ENCODE results near the gene PIP4P1. TPM values are rescaled to one million over a fixed set of nuclear protein-coding genes. Genes with fewer than 3 reads are reported as not detected.

The PIP4P1 gene
- total and polyA plus RNA-seq, 2 of the 8 experiments (the other 6 are each of a cell fraction or from before 2014, with no cell fraction given) = 29.5 to 60.0 TPM

GRCh38 chr14:20499108-20499507 lies 37.9 kb upstream of the PIP4P1 start:
- Histone ChIP-seq H3K27me3 (replicated peaks in 1 of 4; ENCODE audit: control insufficient read depth in 3 of 4, extremely low read depth in 1 of 4, insufficient read depth in 3 of 4, low read length in 3 of 4) (no peaks in the 10 kb centered on the region), H2BK120ac (replicated peaks; ENCODE audit: low read depth, low read length) (no peak overlapping the region), H3K18ac (ENCODE audit: extremely low read depth, low read length) (no peak overlapping the region), H3K4me2 (ENCODE audit: insufficient read depth in 1 of 2, low read depth in 2 of 2, low read length in 2 of 2) (peak overlapping the region in 1 of 2 experiments; percentile 14; a peak in 1 of 4 replicates), H2BK20ac (ENCODE audit: low read length) (no peak overlapping the region), H3K4ac (replicated peaks; ENCODE audit: insufficient read length, low read depth, low read length) (no peak overlapping the region), H3K9me3 (ENCODE audit: insufficient read depth in 2 of 2, low read depth in 1 of 2, low read length in 1 of 2) (peaks cover 0 to 5% of the 10 kb centered on the region in 2 experiments; a peak in 2 of 4 replicates), H3K9ac (replicated peaks in 1 of 4; ENCODE audit: extremely low read depth in 1 of 4, low read depth in 3 of 4, low read length in 3 of 4) (no peak overlapping the region), H4K5ac (ENCODE audit: insufficient read length, low read depth, low read length) (no peak overlapping the region), H3K56ac (replicated peaks; ENCODE audit: insufficient read length, low read depth, low read length) (no peak overlapping the region), H3K79me2 (ENCODE audit: control insufficient read depth in 1 of 2, insufficient read depth in 2 of 2, low read length in 2 of 2) (no peaks in the 10 kb centered on the region), H3K23ac (ENCODE audit: insufficient read length) (no peak overlapping the region), H2AK5ac (ENCODE audit: low read depth, low read length) (no peak overlapping the region), H3K14ac (ENCODE audit: insufficient read length) (no peak overlapping the region), H4K91ac (replicated peaks; ENCODE audit: insufficient read length, low read length) (no peak overlapping the region), H2BK5ac (ENCODE audit: low read depth, low read length) (no peak overlapping the region), H3K4me1 (replicated peaks in 1 of 4; ENCODE audit: control insufficient read depth in 3 of 4, insufficient read depth in 4 of 4, low read length in 3 of 4) (peaks cover 0 to 8% (median 3%) of the 10 kb centered on the region in 4 experiments; a peak in 6 of 7 replicates), H2BK15ac (ENCODE audit: low read length) (no peak overlapping the region), H3K23me2 (ENCODE audit: low read depth, low read length) (no peaks in the 10 kb centered on the region; the same call in 1 of the 2 replicates), H2BK12ac (ENCODE audit: low read depth, low read length) (no peak overlapping the region), H3K36me3 (ENCODE audit: control insufficient read depth in 2 of 4, insufficient read depth in 4 of 4, low read length in 3 of 4) (no peaks in the 10 kb centered on the region), H2AFZ (ENCODE audit: low read length) (peak overlapping the region; percentile 26; the same call in 1 of the 2 replicates), H4K8ac (ENCODE audit: extremely low read depth, insufficient read depth, low read length) (no peak overlapping the region), H3K4me3 (ENCODE audit: extremely low read depth in 1 of 4, insufficient read depth in 2 of 4, low read depth in 3 of 4, low read length in 4 of 4) (peak overlapping the region in 1 of 4 experiments; percentile 6; a peak in 1 of 8 replicates), H3K79me1 (ENCODE audit: low read depth, low read length) (no peaks in the 10 kb centered on the region), H4K20me1 (replicated peaks in 1 of 2; ENCODE audit: control insufficient read depth in 1 of 2, insufficient read depth in 2 of 2, low read length in 2 of 2) (no peaks in the 10 kb centered on the region), H3K27ac (ENCODE audit: low read depth, low read length) (no peak overlapping the region)
- FAIRE-seq (peak; percentile 70), DNase-seq (ENCODE audit: low read depth in 1 of 2, low spot score in 2 of 2) (peak in 1 of 2 experiments; percentile 13)
- ChIA-PET POLR2A (ENCODE audit: partially characterized antibody) (interaction anchor here (0.8 to 2.9 kb wide), 4 partner anchors 11 to 43 kb away, joined by 3 to 13 read pairs (median 5); partner anchors contain the start of gene PNP), CTCF (ENCODE audit: partially characterized antibody) (interaction anchor here (2.4 kb wide), 1 partner anchor 12 kb away, joined by 14 read pairs; no protein-coding TSS in a partner anchor)
- TF ChIP-seq CTBP2 (IDR thresholded peaks at IDR 0.05; ENCODE audit: borderline replicate concordance, insufficient read depth, insufficient read length, low read length) (no peak), CREB1 (IDR thresholded peaks at IDR 0.05) (no peak), EP300 (IDR thresholded peaks at IDR 0.05; ENCODE audit: borderline replicate concordance in 1 of 2, low read depth in 2 of 2, low read length in 2 of 2) (no peak), MAFK (IDR thresholded peaks at IDR 0.05; ENCODE audit: low read depth, low read length) (no peak), CBX5 (IDR thresholded peaks at IDR 0.05; ENCODE audit: low read depth, low read length) (no peak), ASH2L (IDR thresholded peaks at IDR 0.05; ENCODE audit: low read length) (no peak), TCF12 (IDR thresholded peaks at IDR 0.05; ENCODE audit: low read depth, low read length) (no peak)
- 62% methylated on average over 4 of the region's 4 CpGs; no CpG with 5 or more reads in 1 of the 2 experiments for WGBS, 2 experiments (ENCODE audit: extremely low coverage in 1 of 2, insufficient coverage in 1 of 2, insufficient read length in 1 of 2, insufficient replicate concordance in 2 of 2, low coverage in 1 of 2, low lambda C conversion rate in 2 of 2, missing lambda C conversion rate in 1 of 2)
